ENCODE measurements around the gene NLRX1.
A peak's percentile ranks its signal among the peaks of the same experiment; 100 is the strongest.

The NLRX1 gene

DNA sequence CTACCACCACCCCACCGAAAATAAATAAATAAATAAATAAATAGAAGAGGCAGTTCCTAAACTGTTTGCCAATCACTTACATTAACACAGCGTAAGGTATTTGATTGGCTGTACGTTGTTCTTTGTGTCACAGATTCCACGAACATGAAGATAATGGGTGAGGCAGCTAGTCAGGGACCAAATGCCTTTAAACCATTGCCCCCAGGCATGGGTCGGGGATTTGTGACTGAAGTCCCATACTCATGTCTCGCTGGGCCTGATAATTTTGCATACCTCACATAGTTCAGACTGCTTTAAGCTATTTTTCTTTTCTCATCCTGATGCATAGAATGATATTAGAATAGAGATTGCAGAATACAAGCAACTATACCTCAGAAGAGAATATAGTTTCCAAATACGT is 34.0 kb downstream of the NLRX1 start:
- TF ChIP-seq, protein P1, sequence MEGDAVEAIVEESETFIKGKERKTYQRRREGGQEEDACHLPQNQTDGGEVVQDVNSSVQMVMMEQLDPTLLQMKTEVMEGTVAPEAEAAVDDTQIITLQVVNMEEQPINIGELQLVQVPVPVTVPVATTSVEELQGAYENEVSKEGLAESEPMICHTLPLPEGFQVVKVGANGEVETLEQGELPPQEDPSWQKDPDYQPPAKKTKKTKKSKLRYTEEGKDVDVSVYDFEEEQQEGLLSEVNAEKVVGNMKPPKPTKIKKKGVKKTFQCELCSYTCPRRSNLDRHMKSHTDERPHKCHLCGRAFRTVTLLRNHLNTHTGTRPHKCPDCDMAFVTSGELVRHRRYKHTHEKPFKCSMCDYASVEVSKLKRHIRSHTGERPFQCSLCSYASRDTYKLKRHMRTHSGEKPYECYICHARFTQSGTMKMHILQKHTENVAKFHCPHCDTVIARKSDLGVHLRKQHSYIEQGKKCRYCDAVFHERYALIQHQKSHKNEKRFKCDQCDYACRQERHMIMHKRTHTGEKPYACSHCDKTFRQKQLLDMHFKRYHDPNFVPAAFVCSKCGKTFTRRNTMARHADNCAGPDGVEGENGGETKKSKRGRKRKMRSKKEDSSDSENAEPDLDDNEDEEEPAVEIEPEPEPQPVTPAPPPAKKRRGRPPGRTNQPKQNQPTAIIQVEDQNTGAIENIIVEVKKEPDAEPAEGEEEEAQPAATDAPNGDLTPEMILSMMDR (conservative IDR thresholded peaks at IDR 0.05; ENCODE audit: low read depth, low read length): no peak
- no peak for DNase-seq (ENCODE audit: low read depth)
- H3K4me3 ChIP-seq (ENCODE audit: low read depth, low read length): no peak overlapping the region

DNA sequence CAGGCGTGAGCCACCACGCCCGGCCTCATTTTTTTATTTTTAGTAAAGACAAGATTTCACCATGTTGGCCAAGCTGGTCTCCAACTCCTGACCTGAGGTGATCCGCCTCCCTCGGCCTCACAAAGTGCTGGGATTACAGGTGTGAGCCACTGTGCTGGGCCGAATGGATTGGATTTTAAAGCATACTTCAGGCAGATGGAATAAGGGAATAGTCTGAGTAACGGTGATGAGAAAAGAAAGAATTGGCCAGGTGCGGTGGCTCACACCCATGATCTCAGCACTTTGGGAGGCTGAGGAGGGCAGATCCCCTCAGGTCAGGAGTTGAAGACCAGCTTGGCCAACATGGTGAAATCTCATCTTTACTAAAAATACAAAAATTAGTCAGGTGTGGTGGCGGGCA is 35.5 kb downstream of the NLRX1 start:
- DNase-seq (ENCODE audit: low read depth): no peak
- H3K4me3 ChIP-seq (ENCODE audit: low read depth, low read length): no peak overlapping the region
- TF ChIP-seq, protein P1 (conservative IDR thresholded peaks at IDR 0.05; ENCODE audit: low read depth, low read length): no peak

DNA sequence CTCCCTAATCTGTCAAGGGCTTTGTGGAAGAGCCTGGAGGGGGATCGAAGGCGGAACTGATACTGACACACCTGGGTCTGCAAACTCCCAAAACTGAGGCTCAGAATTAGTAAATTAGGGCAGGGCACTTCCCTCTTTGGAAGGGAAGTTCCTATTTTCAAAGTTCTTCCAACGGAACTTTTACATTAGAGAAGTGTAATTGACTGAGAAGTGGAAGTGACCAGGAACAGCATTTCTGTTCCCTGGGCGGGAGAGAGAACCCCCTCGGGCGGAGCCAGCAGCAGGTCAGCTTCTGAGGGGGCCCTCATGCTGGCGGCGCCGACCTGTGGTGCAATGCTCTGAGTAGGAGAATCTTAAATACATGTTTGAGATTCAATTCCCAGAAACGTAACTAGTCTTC is 36.6 kb downstream of the NLRX1 start:
- TF ChIP-seq, protein P1 (conservative IDR thresholded peaks at IDR 0.05; ENCODE audit: low read depth, low read length): no peak
- no peak overlapping the region for H3K4me3 ChIP-seq (ENCODE audit: low read depth, low read length)
- DNase-seq (ENCODE audit: low read depth): no peak

DNA sequence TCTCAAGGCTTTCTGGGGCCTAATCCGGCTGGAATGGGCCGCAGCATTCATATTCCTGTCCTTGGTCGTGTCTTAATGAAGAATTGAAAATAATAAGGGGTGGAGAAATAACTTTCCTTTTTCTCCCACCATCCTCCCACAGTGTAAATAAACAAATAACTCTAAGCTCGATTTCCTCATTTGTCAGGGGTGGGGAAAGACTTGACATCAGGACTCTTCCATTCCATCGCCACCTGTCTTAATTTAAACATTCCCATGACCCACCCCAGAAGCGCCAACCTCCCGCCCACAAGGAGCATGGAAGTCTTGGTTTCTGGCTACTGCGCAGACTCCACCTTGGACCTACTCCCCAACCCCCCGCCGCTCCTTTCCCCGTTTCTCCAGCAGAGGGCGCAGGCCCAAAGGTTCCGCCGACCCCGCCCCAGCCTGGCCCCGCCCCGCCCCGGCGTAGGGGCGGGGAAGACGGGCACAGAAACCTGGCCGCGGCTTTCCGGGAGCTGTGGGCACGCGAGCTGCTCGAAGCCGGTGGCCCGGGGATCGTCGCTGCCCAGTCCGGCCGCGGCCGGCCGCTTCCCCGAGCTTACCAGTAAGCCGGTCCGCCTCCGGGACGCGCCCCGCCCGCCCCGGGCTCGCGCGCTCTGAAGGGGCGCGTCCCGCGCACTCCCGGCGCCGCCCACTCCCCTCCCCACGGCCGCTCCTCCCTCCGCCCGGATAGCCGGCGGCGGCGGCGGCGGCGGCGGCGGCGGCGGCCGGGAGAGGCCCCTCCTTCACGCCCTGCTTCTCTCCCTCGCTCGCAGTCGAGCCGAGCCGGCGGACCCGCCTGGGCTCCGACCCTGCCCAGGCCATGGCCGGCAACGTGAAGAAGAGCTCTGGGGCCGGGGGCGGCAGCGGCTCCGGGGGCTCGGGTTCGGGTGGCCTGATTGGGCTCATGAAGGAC is 37.3 kb downstream of the NLRX1 start, which contains the start of gene CBL:
Gene CBL (plus strand): TSS at position 766 of the 937 bp plus-strand sequence. CDS start 79 bp downstream, at position 845.
- peak within 1 kb of the TSS; percentile 95 for H3K4me3 ChIP-seq (ENCODE audit: low read depth, low read length)
- DNase-seq (ENCODE audit: low read depth): peak; percentile 92
- TF ChIP-seq, protein P1 (conservative IDR thresholded peaks at IDR 0.05; ENCODE audit: low read depth, low read length): peak; percentile 83

DNA sequence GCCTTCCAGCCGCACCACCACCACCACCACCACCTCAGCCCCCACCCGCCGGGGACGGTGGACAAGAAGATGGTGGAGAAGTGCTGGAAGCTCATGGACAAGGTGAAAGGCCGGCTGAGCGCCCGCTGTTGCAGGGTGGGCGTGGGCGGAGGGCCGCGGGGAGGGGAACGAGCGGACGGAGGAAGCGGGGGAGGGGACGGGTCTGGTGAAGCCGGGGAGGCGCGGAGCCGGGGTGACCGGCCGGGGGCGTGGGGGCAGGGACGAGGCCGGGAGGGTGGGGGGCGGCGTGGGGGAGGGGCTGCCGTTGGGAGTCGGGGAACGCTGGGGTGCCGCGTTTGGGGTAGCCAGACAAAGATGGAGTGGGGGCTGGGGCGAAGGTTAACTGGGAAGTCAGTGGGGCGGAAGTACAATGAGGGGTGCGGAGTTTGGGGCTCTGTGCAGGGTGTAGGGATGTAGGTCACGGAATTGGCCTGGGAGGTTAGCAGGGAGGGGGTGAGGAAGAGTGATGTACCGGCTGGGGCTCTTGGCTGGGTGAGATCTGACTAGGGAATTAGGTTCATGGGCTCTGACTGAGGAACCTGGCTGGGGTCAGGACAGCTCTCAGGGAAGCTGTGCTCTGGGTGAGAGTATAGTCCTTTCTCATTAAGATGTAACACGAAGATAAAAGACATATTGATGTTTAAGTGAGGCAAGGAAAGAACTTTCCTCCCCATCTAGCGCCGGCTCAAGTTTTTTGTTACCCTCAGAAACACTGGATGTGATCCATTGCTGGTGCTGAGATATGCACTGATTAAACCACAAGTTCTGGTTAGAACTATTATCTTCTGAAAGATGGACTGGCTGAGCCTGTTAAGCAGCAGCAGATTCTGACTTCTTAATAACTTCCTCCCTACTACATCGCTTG is 38.2 kb downstream of the NLRX1 start:
- DNase-seq (ENCODE audit: low read depth): peak; percentile 34

DNA sequence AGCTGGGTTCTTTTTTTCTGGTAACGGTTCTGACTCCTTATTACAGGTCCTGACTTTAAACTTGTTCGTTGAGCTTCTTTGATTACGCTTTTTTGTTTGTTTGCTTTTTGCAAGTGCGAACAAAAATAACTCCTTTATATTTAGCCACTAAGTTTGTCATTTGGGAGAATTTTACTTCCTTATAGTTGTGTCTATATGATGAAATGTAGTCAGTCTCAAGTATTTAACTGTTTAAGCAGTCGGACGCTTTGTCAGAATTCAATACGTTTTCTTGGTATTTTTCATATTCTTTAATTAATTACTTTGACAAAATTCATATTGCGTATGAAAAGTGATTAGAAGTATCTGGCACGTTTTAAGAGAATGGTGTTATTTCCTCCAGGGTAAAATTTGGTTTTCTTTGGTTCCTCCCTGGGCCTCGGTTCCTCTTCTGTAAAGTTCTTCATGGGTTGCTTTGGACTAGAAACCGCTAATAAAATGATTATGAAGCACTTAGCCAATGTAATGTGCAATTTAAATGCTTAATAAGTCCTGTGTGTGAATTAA is 39.0 kb downstream of the NLRX1 start:
- no peak for DNase-seq (ENCODE audit: low read depth)
- TF ChIP-seq, protein P1 (conservative IDR thresholded peaks at IDR 0.05; ENCODE audit: low read depth, low read length): no peak
- peak overlapping the region; percentile 95 for H3K4me3 ChIP-seq (ENCODE audit: low read depth, low read length)

More for the DNA sequence above, 38.2 kb downstream of the NLRX1 start:
- TF ChIP-seq, protein P1 (conservative IDR thresholded peaks at IDR 0.05; ENCODE audit: low read depth, low read length): no peak
- peak overlapping the region; percentile 95 for H3K4me3 ChIP-seq (ENCODE audit: low read depth, low read length)
